ENCODE results near the gene TP73.

TP73 gene

GRCh38 chr1:3691421-3692204 lies 39.3 kb downstream of the TP73 start:
- no peak for DNase-seq

DNA sequence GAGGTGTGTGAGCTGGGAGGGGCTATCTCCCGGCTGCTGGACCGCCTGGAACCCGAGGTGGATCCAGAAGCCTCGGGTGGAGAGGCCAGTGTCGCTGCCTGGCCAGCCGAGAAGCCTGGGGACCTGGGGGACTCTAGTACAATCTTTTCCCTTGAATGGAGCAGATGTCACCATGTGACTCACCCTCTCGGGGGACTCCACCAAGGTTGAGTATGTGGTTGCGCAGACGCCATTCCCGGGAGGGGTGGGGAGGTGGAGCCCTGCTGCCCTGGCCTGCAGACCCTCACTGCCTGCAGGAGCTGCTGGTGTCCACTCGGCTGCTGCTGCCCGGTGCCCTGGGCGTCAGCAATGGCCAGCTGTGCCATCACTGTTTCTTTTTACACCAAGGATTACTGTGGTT lies 40.3 kb downstream of the TP73 start:
- DNase-seq, result no peak

DNA sequence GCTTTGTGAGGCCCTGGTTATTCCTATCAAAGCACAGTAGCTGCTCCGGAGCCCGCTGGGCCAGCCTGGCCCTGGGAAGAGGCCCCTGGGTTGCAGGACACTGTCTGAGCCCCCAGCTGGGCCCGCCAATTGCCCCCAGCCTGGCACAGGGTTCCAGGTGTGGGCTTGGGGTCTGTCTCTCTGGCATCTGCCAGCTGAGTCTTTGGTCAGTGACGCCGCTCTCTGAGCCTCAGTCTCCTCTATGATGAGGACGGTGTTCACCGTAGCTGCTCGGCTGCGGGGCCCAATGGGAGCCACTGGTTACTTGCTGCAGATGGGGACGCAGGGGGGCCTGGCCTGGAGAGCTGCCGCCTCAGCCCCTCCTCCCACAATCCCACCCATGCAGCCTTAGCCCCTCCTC lies 41.0 kb downstream of the TP73 start:
- DNase-seq, result no peak

DNA sequence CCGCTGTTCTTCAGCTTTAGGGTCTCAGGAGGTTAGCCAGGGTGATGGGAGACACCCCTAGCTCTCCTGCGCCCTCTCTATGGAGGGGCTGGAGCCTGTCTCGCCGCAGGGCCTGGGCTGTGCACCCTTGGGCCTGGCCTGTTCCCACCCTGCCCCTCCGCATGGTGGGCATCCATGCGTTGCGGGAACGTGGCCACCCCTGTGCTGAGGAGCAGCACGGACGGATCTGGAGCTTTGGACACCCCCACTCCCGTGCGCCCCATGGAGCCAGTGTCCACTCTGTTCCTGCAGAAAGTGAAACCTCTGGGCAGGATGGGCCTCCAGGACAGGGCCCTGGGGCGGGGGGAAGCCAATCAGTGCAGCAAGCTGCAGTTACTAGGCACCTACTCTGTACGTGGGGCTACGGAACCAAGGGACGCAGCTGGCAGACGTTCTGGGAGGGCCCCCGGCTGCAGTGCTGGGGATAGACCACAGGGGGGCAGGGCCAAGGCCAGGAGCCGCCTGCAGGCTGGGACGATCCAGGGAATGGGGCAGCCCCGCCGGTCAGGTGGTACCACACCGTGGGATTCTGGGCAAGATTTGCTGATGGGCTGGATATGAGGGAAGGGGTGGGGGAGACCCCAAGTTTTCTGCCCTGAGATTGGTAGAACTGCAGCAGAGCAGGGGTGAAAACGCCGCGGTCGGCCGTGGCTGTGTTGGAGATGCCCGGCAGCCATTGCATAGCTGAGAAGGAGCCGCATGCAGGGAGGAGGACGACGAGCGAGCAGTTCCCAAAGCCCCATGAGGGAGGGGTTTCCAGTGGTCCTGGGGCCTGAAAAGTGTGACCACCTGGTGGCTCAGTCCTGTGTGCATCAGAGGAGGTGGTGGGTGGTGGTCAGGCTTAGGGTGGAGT lies 43.3 kb downstream of the TP73 start:
- peak; percentile 10 for DNase-seq

GRCh38 chr1:3696689-3697088 lies 44.4 kb downstream of the TP73 start:
- no peak for DNase-seq

DNA sequence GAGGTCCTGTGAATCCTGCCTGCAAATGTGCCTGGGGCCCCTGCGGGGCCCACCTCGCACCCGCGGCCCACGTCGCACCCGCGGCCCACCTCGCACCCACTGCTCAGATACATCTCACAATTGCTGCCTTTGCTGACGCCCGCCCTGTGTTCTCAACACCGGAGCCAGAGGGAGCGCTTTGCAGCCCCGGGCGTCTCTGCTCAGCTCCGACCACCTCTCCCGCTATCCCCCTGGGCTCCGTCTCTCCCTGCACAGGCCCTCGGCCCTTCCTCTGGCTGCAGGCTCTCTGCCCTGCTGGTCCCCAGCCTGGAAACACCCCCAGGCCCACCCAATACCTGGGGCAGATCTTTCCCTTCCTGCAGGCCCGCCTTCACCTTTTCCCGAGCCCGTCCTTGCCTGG lies 44.8 kb downstream of the TP73 start:
- DNase-seq, result no peak

GRCh38 chr1:3697810-3698209 lies 45.5 kb downstream of the TP73 start:
- no peak for DNase-seq

DNA sequence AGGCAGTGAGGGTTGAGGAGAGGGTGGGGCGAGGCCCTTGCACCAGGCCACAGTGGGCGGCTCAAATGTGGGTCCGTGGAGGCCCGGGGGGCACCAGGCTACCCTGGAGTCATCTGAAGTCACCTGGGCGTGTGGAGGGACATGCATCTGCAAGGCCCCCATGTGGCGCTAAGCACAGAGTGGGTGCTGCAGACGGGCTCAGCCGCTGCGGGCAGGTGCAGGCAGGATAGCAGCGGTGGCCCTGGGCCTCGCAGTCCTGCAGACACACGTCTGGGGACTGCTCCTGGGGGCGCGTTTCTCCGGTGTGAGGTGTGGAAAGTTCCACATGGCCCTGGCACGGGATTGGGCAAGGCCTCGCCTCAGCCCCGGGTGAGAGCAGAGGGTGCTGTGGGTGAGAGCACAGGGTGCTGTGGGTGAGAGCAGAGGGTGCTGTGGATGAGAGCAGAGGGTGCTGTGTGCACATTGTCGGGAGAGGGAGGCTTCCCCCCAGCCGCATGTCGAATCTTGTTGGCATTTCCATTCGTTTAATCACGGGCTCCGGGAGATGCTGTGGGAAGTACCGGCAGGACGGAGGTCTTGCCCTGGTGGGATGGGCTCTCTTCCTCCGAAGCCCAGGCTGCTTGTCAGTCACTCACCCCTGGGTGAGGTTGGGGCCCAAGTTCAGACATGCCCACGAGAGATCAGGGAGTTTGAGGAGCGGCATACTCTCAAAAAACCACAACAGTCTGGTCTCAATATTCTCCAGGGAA lies 46.5 kb downstream of the TP73 start:
- no peak for DNase-seq

DNA sequence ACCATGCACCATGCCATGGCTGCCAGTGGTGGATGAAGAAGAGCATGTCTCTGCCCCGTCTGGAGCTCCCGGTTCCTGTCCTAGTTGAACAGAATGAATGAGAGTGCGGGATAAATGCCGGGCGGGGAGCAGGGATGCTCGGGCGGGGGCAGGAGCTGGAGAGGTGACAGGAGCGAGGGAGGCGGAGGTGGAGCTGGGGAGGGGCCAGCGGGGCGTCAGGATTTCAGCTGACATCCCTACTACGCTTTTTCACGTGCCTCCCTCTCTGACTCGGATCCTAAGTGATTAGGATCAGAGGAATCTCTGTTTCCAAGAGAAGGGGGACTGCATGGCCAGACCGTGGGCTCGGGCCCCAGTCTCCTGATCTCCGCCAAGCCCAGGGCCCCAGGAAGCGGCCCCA lies 47.3 kb downstream of the TP73 start:
- DNase-seq, result no peak

GRCh38 chr1:3700631-3701030 lies 48.3 kb downstream of the TP73 start:
- no peak for DNase-seq

DNA sequence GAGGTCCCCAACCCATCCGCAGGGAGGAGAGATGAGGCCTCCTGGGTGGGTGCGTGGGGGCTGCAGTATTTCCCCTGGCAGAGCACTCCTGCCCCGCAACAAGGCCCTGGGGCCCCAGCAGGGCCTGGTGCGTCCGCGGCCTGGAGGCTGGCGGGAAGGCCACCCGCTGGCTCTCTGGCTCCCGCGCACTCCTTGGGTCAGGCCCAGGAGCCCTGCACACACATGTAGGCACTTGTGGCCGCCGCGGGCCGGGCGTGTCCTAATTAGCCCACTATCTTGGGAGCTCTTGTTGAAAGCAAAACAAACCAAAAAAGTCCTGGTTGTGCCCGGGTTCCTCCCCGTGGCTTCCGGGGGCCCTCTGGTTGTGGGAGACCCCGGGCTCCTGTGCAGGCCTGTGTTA lies 50.2 kb downstream of the TP73 start:
- no peak for DNase-seq

DNA sequence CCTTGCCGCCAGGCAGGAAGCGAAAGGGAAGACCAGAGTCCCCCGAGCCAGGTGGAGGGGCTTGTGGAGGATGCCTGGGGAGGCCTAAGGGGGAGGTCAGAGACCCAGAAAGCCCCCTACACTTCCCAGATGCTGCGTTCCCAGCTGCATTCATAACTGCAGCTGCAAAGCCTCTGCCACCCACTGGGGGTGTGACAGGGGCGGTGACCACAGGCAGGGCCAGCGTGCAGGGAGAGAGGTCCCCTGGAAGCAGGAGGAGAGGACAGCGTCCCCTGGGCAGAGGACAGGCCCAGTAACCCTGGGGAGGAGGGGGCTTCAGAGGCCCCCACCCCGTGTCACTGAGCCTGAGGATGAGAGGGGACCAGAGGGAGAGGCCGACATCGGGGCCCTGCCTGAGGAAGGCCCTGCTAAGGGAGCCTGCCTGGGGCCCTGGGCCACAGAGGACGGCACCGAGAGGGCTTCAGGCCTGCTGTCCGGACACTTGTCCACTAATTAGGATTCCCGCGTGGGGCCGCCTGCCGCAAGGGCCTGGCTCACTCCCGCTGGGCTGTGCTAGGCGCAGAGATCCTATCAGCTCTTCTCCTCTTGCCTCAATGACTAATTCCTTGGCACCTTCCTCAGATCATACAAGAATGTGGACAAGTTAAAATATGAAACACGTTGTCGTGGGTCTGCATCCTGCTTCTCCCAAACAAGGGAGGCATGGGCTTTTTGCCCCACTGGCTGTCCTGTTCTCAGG lies 50.8 kb downstream of the TP73 start:
- no peak for DNase-seq

GRCh38 chr1:3703786-3704371 lies 51.6 kb downstream of the TP73 start:
- DNase-seq, result no peak

DNA sequence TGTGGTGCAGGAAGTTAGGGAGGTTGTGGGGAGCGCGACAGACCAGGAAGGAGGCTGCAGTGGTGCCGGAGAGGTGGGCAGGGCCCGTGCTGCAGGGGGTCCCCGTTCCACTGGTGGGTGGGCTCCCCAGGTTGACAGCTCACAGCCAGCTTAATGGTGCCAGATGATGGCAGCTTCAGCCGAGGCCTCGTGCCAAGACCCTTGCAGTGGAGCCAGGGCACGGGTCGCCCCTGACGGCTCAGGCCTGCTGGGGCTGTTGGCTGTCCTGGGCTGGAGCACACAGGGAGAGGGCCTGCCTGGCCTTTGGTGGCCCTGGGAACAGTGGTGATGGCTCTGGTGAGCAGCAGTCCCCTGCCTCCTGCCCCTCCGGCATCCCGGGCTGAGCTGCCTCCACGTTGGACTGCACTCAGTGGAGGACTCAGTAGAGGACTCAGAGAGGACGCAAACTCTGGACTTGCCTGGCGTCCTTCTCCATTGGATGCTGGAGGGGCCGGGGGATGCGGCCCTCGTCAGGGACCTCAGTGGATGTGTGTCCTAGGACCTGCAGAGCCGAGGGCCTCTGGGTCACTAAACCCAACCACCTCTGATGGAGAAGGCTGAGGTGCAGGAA lies 53.1 kb downstream of the TP73 start:
- DNase-seq, result no peak

- DNase-seq, result no peak
Observed at GRCh38 chr1:3706651-3707297, 54.5 kb downstream of the TP73 start.

GRCh38 chr1:3707298-3707938 lies 55.1 kb downstream of the TP73 start:
- no peak for DNase-seq

GRCh38 chr1:3707939-3708328 lies 55.6 kb downstream of the TP73 start:
- no peak for DNase-seq

DNA sequence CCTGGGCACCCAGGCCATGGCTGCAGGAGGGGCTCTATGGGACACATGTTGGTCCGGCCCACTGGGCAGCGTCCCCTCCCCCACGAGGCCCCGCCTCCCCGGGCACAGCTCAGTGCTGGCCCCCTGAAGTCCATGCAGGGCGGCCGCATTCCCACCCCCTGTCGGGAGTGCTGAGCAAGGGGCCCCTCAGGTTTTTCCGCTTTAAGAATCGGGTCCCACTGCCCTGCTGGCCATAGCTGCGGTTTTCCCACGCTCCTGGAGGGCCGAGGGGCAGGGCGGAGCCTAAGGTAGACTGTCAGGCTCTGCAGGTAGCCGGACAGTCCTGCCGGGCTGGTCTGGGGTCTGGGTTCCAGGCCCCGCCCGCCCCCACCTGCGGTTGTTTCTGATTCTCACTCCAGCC lies 56.5 kb downstream of the TP73 start:
- DNase-seq, result no peak

GRCh38 chr1:3710251-3710650 lies 57.9 kb downstream of the TP73 start:
- no peak for DNase-seq

DNA sequence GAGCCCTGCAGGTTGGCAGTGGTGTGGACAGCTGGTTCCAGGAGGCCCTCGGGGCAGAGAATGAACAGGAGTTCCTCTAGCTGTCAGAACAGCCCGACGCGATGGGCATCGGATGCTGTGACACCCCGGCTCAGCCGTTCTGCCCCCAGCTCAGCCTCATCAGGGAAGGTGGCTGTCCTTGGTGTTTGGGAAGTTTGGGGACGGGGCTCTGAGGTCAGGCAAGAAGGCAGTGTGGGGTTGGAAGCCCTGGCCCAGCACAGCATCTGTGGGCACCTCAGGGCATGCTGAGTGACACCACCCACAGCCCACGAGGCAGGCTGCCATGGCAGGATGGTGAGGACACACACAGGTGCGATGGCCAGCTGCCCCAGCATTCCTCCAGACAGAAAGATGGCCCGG lies 59.1 kb downstream of the TP73 start:
- DNase-seq, result no peak
